Gastrocnemius medialis (tissue), 4 donors: ENCODE results near the gene NRCAM. TPM values are rescaled to one million over a fixed set of nuclear protein-coding genes. Genes with fewer than 3 reads are reported as not detected.

Source experiments
- ATAC-seq, 2 donors: fragments of 150-250 bp; one replicate each; pipeline ENCODE4 v1.9.1; 2016
- DNase-seq, 2 donors: peaks; one replicate each; pipeline ENCODE4 v3.0.0-alpha.2; 2019
- H3K27ac ChIP-seq, 4 donors: fragments of 200-600 bp; sonication (generic); 1 replicate in 1 of 4; 2 replicates in 3 of 4; pipeline ENCODE4 v1.5.1; 2016 to 2018; ENCODE audit warnings: mild to moderate bottlenecking in 2 of 4, moderate library complexity in 1 of 4
- H3K27me3 ChIP-seq, 3 donors: fragments of 200-600 bp; sonication (generic) in 2 of 3; 1 replicate in 1 of 3; 2 replicates in 2 of 3; pipeline versions ENCODE4 v1.5.1 to v1.6.0; 2016 to 2019; ENCODE audit warnings: mild to moderate bottlenecking in 1 of 3, moderate library complexity in 1 of 3
- H3K36me3 ChIP-seq, 2 donors: fragments of 200-600 bp; sonication (generic) in 1 of 2; one replicate each; pipeline ENCODE4 v1.5.1; 2017 to 2018
- H3K4me1 ChIP-seq, 2 donors: fragments of 200-600 bp; sonication (generic) in 1 of 2; one replicate each; pipeline ENCODE4 v1.5.1; 2016 to 2017; ENCODE audit warnings: mild to moderate bottlenecking in 2 of 2
- H3K4me3 ChIP-seq, 4 donors: fragments of 200-600 bp; sonication (generic) in 3 of 4; 1 replicate in 1 of 4; 2 replicates in 3 of 4; pipeline ENCODE4 v1.5.1; 2016 to 2019; ENCODE audit warnings: mild to moderate bottlenecking in 2 of 4
- H3K9me3 ChIP-seq, 3 donors: fragments of 200-600 bp; sonication (generic) in 2 of 3; 1 replicate in 1 of 3; 2 replicates in 2 of 3; pipeline ENCODE4 v1.5.1; 2016 to 2019
- CTCF ChIP-seq, 5 experiments: fragments of 450-650 bp in 3 of 5; fragments of 200-600 bp in 2 of 5; sonication (generic) in 2 of 5; IDR thresholded peaks in 4 of 5; conservative IDR thresholded peaks in 1 of 5; 1 replicate in 4 of 5; 2 replicates in 1 of 5; pipeline ENCODE4 v1.5.1; 2016 to 2019; ENCODE audit warnings: antibody characterized with exemption in 5 of 5, mild to moderate bottlenecking in 3 of 5, moderate library complexity in 3 of 5
- POLR2A ChIP-seq, 2 donors: fragments of 450-650 bp; IDR thresholded peaks; one replicate each; pipeline ENCODE4 v1.6.1; 2017; ENCODE audit warnings: antibody characterized with exemption in 2 of 2, mild to moderate bottlenecking in 2 of 2, moderate library complexity in 2 of 2
- in situ Hi-C, 4 donors: fragments of 200-750 bp; cut with MboI; loops; one replicate each; pipeline versions ENCODE4 v1.15.0 to v1.8.0; 2017; ENCODE audit warnings: low sequenced_read_pairs in 4 of 4
- intact Hi-C: fragments of 100-400 bp; cut with DNase I; formaldehyde crosslinking; loops from one replicate; pipeline ENCODE4 v1.15.1; 2023; ENCODE audit warnings: low total_unique reads
- total RNA-seq, 4 donors: library from RNA; depleted of rRNA; stranded (reverse); fragments of >200 nt; gene quantifications; one replicate each; pipeline versions ENCODE4 v1.1.0 to v1.2.3, GENCODE V29; 2016

Gene NRCAM
- total RNA-seq, 4 donors from 2014 or later: 0.18 to 0.31 (median 0.23) TPM; not detected in 1

GRCh38 chr7:108189733-108190388 lies 266.4 kb downstream of the NRCAM start:
- TF ChIP-seq CTCF (IDR thresholded peaks at IDR 0.05 in 4 of 5, conservative IDR thresholded peaks at IDR 0.05 in 1 of 5) (no peak), POLR2A (IDR thresholded peaks at IDR 0.05) (no peak)
- no peaks in the 10 kb centered on the region for H3K36me3 ChIP-seq
- no peaks in the 10 kb centered on the region for H3K4me1 ChIP-seq
- ATAC-seq (no peak), DNase-seq (no peak)
- intact Hi-C loops (loop anchor here (10.0 kb wide), 1 partner anchor 275 kb away; no protein-coding TSS in a partner anchor), in situ Hi-C loops (loop anchor here in 2 of 4 donors (25.0 kb wide), 1 partner anchor 297 kb away; no protein-coding TSS in a partner anchor)
- H3K27me3 ChIP-seq: no peaks in the 10 kb centered on the region
- no peak overlapping the region for H3K27ac ChIP-seq
- no peak overlapping the region for H3K4me3 ChIP-seq
- H3K9me3 ChIP-seq: no peaks in the 10 kb centered on the region

GRCh38 chr7:108188724-108189123 lies 267.5 kb downstream of the NRCAM start:
- no peaks in the 10 kb centered on the region for H3K4me1 ChIP-seq
- intact Hi-C loops (loop anchor here (10.0 kb wide), 1 partner anchor 276 kb away; no protein-coding TSS in a partner anchor), in situ Hi-C loops (loop anchor here in 2 of 4 donors (25.0 kb wide), 1 partner anchor 299 kb away; no protein-coding TSS in a partner anchor)
- no peaks in the 10 kb centered on the region for H3K9me3 ChIP-seq
- H3K36me3 ChIP-seq: no peaks in the 10 kb centered on the region
- no peak overlapping the region for H3K4me3 ChIP-seq
- DNase-seq (no peak), ATAC-seq (no peak)
- H3K27me3 ChIP-seq: no peaks in the 10 kb centered on the region
- no peak overlapping the region for H3K27ac ChIP-seq
- no peak for TF ChIP-seq CTCF (IDR thresholded peaks at IDR 0.05 in 4 of 5, conservative IDR thresholded peaks at IDR 0.05 in 1 of 5)
- no peak for TF ChIP-seq POLR2A (IDR thresholded peaks at IDR 0.05)

- intact Hi-C loops: loop anchor here (10.0 kb wide), 1 partner anchor 283 kb away; no protein-coding TSS in a partner anchor
- Histone ChIP-seq H3K4me1 (no peaks in the 10 kb centered on the region), H3K27ac (no peak overlapping the region), H3K27me3 (no peaks in the 10 kb centered on the region), H3K4me3 (no peak overlapping the region), H3K9me3 (no peaks in the 10 kb centered on the region), H3K36me3 (no peaks in the 10 kb centered on the region)
- DNase-seq: no peak
- in situ Hi-C loops: loop anchor here in 3 of 4 donors (5.0 to 25.0 kb wide), 2 partner anchors 306 to 316 kb away; no protein-coding TSS in a partner anchor
- ATAC-seq: peak in 1 of 2 donors; percentile 56
- TF ChIP-seq CTCF (IDR thresholded peaks at IDR 0.05 in 4 of 5, conservative IDR thresholded peaks at IDR 0.05 in 1 of 5): peak; percentile 43 to 76 (median 65)
- no peak for TF ChIP-seq POLR2A (IDR thresholded peaks at IDR 0.05)
These were observed 274.9 kb downstream of the NRCAM start for GRCh38 chr7:108181073-108181985.

GRCh38 chr7:108178398-108178797 lies 277.8 kb downstream of the NRCAM start:
- Histone ChIP-seq H3K4me1 (no peaks in the 10 kb centered on the region), H3K4me3 (no peak overlapping the region), H3K36me3 (no peaks in the 10 kb centered on the region), H3K27me3 (no peaks in the 10 kb centered on the region), H3K27ac (no peak overlapping the region), H3K9me3 (no peaks in the 10 kb centered on the region)
- in situ Hi-C loops (loop anchor here in 2 of 4 donors (25.0 kb wide), 1 partner anchor 309 kb away; no protein-coding TSS in a partner anchor), intact Hi-C loops (no loop called here)
- TF ChIP-seq CTCF (IDR thresholded peaks at IDR 0.05 in 4 of 5, conservative IDR thresholded peaks at IDR 0.05 in 1 of 5) (no peak), POLR2A (IDR thresholded peaks at IDR 0.05) (no peak)
- ATAC-seq: no peak
- no peak for DNase-seq
